ENCODE measurements around the gene CHKA.
A peak's percentile ranks its signal among the peaks of the same experiment; 100 is the strongest.

Gene CHKA

GRCh38 chr11:68121067-68121899, at the start of gene CHKA:
Gene CHKA (minus strand): TSS chr11:68121388. CDS start chr11:68121177, 211 bp downstream.
- DNase-seq (ENCODE audit: low read depth in 4 of 4, low spot score in 1 of 4): peak; percentile 62 to 86 (median 74)

DNA sequence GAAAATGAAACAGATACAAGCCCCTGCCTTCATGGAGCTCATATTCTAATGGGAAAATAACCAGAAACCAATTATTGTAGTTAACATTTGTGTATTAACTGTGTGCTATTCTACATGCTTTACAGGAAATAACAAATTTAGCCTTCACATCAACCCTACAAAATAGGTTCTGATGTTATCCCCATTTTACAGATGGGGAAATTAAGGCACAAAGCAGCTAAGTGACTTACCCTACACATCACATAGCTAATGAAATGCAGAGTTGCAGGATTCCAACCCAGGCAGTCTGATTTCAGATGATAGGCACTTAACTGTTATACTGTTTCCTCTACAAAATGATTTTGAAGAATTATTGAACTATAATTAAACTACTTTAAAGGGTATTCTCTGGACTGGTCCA, 48.3 kb upstream of the CHKA start:
- no peak for DNase-seq (ENCODE audit: low read depth in 4 of 4, low spot score in 1 of 4)

GRCh38 chr11:68168694-68169093, 47.5 kb upstream of the CHKA start:
- DNase-seq (ENCODE audit: low read depth in 4 of 4, low spot score in 1 of 4): no peak

DNA sequence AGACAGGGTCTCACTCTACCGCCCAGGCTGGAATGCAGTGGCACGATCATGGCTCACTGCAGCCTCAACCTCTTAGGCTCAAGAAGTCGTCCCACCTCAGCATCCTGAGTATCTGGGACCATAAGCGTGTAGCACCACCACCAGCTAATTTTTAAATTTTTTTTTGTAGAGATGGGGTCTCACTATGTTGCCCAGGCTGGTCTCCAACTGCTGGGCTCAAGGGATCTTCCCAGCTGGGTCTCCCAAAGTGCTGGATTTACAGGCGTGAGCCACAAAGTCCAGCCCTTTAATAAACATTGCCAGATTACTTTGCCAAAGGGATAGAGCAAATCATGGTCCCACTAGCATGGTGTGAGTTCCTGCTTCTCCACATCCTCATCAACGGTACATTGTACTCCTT, 46.3 kb upstream of the CHKA start:
- no peak for DNase-seq (ENCODE audit: low read depth in 4 of 4, low spot score in 1 of 4)

DNA sequence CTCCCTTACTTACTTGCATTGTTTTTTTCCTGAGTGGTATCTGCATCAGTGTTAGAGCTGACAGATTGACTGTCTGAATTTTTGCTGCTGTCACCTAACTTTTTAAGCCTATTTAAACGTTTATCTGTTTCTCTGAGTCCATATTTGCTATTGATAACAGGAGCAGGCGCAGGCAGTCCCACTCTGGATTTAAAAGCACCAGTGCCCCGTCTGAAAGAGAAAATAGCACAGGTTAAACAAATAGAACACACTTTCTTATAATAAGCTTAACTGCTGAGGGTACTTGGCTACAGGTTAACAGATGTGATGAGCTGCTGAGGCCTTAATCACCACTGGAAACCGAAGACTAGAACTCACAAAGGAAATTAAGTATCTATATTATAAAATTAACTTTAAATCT, 45.8 kb upstream of the CHKA start:
- DNase-seq (ENCODE audit: low read depth in 4 of 4, low spot score in 1 of 4): no peak

GRCh38 chr11:68165601-68166000, 44.4 kb upstream of the CHKA start:
- no peak for DNase-seq (ENCODE audit: low read depth in 4 of 4, low spot score in 1 of 4)

DNA sequence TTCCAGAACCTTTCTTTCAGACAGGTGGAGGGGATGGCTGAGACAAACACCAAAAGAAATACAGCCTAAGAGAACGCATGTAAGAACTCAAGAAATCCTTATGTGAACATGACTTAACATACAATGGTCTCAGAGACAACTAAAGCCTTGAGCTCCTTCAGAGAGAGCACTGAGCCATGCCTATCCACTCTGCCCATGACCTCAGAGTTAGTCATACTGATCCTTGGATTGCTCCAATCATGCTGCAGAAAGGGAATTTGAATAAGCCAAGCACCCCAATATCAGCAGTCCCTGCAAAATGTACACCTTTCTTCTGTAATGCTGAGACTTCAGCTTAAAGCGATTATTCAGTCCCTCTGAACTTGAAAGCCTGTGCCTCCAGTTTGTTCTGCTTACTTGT, 43.2 kb upstream of the CHKA start:
- no peak for DNase-seq (ENCODE audit: low read depth in 4 of 4, low spot score in 1 of 4)

- DNase-seq (ENCODE audit: low read depth in 4 of 4, low spot score in 1 of 4): no peak
Measured at GRCh38 chr11:68163691-68164090, 42.5 kb upstream of the CHKA start.

- no peak for DNase-seq (ENCODE audit: low read depth in 4 of 4, low spot score in 1 of 4)
Measured at GRCh38 chr11:68160100-68160695, 39.0 kb upstream of the CHKA start.

DNA sequence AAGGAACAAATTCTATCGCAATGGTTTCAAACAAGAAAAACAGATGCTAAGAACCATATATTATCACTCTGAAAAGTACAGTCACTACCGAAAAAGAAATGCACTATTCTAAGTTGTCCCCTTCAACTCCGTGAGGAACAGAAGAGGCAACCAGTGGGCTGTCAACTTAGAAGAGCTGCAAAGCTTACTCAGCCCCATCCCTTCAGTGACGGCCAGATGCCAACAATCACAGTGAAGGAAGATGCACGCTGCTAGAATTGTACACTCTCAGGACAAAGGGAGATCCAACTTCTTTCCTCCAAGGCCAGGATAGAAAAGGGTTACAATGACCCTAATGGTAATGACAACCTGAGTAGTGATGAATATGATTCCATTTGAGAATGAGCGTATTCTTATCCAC, 38.5 kb upstream of the CHKA start:
- DNase-seq (ENCODE audit: low read depth in 4 of 4, low spot score in 1 of 4): no peak

- no peak for DNase-seq (ENCODE audit: low read depth in 4 of 4, low spot score in 1 of 4)
Measured at GRCh38 chr11:68159161-68159560, 38.0 kb upstream of the CHKA start.

- DNase-seq (ENCODE audit: low read depth in 4 of 4, low spot score in 1 of 4): no peak
Measured at GRCh38 chr11:68158580-68158979, 37.4 kb upstream of the CHKA start.

GRCh38 chr11:68153742-68154141, 32.6 kb upstream of the CHKA start:
- no peak for DNase-seq (ENCODE audit: low read depth in 4 of 4, low spot score in 1 of 4)

DNA sequence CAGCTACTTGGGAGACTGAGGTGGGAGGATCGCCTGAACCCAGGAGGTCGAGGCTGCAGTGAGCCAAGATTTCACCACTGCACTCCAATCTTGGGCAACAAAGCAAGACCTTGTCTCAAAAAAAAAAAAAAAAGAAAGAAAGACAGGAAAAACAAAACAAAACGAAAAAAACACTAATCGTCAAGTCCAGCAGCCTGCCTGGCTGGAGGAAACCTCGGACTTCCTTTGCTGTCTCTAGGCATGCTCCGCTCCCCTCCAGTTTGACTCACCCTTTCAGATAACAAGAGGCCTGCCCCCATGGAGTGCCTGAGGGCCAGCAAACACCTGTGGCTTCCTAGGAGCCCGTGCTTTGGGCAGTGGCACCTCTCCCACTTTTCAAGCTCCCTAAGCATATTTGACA, 28.8 kb upstream of the CHKA start:
- no peak for DNase-seq (ENCODE audit: low read depth in 4 of 4, low spot score in 1 of 4)

- no peak for DNase-seq (ENCODE audit: low read depth in 4 of 4, low spot score in 1 of 4)
Measured at GRCh38 chr11:68149417-68149816, 28.2 kb upstream of the CHKA start.

GRCh38 chr11:68148879-68149278, 27.7 kb upstream of the CHKA start:
- no peak for DNase-seq (ENCODE audit: low read depth in 4 of 4, low spot score in 1 of 4)

DNA sequence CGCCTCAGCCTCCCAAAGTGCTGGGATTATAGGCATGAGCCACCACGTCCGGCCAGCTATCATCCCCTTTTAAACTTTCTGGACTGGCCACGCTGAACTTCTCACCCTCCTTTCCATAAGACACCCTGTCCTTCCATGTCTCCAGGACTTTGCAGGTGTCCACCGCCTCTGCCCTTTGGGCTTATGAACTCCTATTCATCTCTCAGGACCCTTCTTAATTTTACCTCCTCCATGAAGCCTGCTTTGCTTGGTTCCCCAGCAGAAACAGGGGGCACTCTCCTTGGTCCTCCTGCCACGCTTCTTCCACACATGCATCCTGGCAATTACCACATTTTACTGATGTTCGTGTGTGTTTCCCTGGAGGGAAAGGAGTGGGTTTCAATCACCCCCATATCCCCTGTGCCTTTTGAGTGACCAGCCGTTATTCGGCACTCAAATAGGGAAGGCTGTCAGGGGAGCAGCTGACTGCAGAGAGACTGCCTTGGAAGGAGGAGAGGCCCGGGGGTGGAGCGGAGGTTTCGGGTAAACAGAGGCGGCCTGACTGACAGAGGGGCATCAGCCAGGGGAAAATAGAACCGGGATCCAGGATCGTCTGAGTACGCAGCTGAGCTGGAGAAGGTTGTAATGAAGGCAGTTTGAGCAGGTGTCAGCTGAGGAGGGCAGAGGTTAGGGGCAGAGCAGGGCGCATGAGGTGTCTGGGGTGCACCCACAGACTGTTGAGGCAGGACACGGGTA, 27.1 kb upstream of the CHKA start:
- DNase-seq (ENCODE audit: low read depth in 4 of 4, low spot score in 1 of 4): no peak

- DNase-seq (ENCODE audit: low read depth in 4 of 4, low spot score in 1 of 4): no peak
Measured at GRCh38 chr11:68146704-68147474, 25.7 kb upstream of the CHKA start.

DNA sequence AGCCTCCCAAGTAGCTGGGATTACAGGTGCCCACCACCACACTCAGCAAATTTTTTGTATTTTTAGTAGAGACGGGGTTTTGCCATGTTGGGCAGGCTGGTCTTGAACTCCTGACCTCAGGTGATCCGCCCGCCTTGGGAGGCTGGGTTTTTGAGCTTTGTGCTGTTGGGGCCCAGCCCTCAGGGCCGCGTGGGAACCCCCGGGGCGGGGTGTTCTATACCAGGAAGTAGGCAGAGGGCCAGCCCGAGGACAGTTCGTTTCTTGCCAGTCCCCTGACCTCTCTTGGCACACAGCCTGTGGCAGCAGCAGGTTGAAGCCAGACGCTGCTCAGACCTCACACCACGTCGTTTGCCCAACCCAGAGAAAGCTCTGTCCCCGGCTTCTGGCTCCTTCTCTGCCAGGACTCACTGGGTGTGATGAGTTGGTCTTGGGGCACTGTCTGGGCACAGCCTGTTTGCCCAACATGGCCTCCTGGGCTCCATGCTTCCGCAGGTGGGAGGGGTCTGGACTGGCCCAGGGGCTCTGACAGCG, 24.9 kb upstream of the CHKA start:
- no peak for DNase-seq (ENCODE audit: low read depth in 4 of 4, low spot score in 1 of 4)

- no peak for DNase-seq (ENCODE audit: low read depth in 4 of 4, low spot score in 1 of 4)
Measured at GRCh38 chr11:68145120-68145866, 24.1 kb upstream of the CHKA start.
